PC-3 (cell line): ENCODE results near the gene CEP83. TPM values are rescaled to one million over a fixed set of nuclear protein-coding genes. Genes with fewer than 3 reads are reported as not detected.

ENCODE experiments used
- ATAC-seq: fragments of 200-7000 bp; cut with Tn5 transposase; 2 replicates; pipeline ENCODE4 v1.9.1; 2020; ENCODE audit warnings: mild to moderate bottlenecking, moderate library complexity
- BruUV-seq: library from RNA; stranded (reverse); fragments of 400-500 nt; replicated peaks from 2 replicates; lab custom pipeline; 2021; lab: Mats Ljungman, UMichigan
- CTCF ChIA-PET: fragments of 300-600 bp; sonication (Branson Sonifier 250); formaldehyde crosslinking; loops from one replicate; lab custom pipeline; 2022; ENCODE audit warnings: antibody characterized with exemption; lab: Charles Lee
- POLR2A ChIA-PET: fragments of 300-600 bp; sonication (Branson Sonifier 250); formaldehyde crosslinking; loops from one replicate; lab custom pipeline; 2022; ENCODE audit warnings: antibody characterized with exemption; ENCODE audit not compliant: unreplicated experiment; lab: Charles Lee
- DNase-seq: peaks from one replicate; pipeline ENCODE4 v3.0.0-alpha.2; 2015
- H2AFZ ChIP-seq: fragments of 300-600 bp; sonication (generic); 2 replicates; pipeline ENCODE4 v1.6.0; 2016; ENCODE audit warnings: antibody characterized with exemption, low read length
- H3F3A ChIP-seq: fragments of 300-600 bp; sonication (generic); one replicate; pipeline ENCODE4 v1.6.0; 2017; ENCODE audit warnings: antibody characterized with exemption, low read length, control low read depth, mild to moderate bottlenecking; ENCODE audit not compliant: unreplicated experiment
- H3K27ac ChIP-seq: fragments of 300-600 bp; sonication (generic); 2 replicates; pipeline ENCODE4 v1.5.1; 2016; ENCODE audit warnings: mild to moderate bottlenecking, low read length
- H3K27me3 ChIP-seq: fragments of 300-600 bp; sonication (generic); 2 replicates; pipeline ENCODE4 v1.6.1; 2016; ENCODE audit warnings: low read length, mixed read lengths
- H3K36me3 ChIP-seq: fragments of 300-600 bp; sonication (generic); 2 replicates; pipeline ENCODE4 v1.6.1; 2016; ENCODE audit warnings: low read depth, mixed run types, low read length, mixed read lengths
- H3K4me1 ChIP-seq: fragments of 300-600 bp; sonication (generic); 2 replicates; pipeline ENCODE4 v1.5.1; 2016; ENCODE audit warnings: low read length; ENCODE audit not compliant: insufficient read depth
- H3K4me2 ChIP-seq: fragments of 300-600 bp; sonication (generic); 2 replicates; pipeline ENCODE4 v1.6.0; 2016; ENCODE audit warnings: low read length
- H3K4me3 ChIP-seq: fragments of 300-600 bp; sonication (generic); 2 replicates; pipeline ENCODE4 v1.5.1; 2016; ENCODE audit warnings: mild to moderate bottlenecking, low read length, mixed read lengths
- H3K79me2 ChIP-seq: fragments of 300-600 bp; sonication (generic); 2 replicates; pipeline ENCODE4 v1.6.1; 2017; ENCODE audit warnings: low read length, mixed read lengths
- H3K9ac ChIP-seq: fragments of 300-600 bp; sonication (generic); 2 replicates; pipeline ENCODE4 v1.6.0; 2016; ENCODE audit warnings: mild to moderate bottlenecking, low read length
- H3K9me2 ChIP-seq: fragments of 300-600 bp; sonication (generic); replicated peaks from 2 replicates; pipeline ENCODE4 v1.6.1; 2016; ENCODE audit warnings: mixed run types, low read length, mixed read lengths
- H3K9me3 ChIP-seq: fragments of 300-600 bp; sonication (generic); 2 replicates; pipeline ENCODE4 v1.6.1; 2016; ENCODE audit warnings: low read length, mixed read lengths
- H4K20me1 ChIP-seq: fragments of 300-600 bp; sonication (generic); 2 replicates; pipeline ENCODE4 v1.6.1; 2016; ENCODE audit warnings: low read length, mixed read lengths
- EZH2 ChIP-seq: fragments of 300-600 bp; sonication (generic); IDR thresholded peaks from one replicate; pipeline ENCODE4 v1.6.1; 2017; ENCODE audit warnings: antibody characterized with exemption, mild to moderate bottlenecking, low read length; ENCODE audit not compliant: unreplicated experiment
- EZH2phosphoT487 ChIP-seq: fragments of 300-600 bp; sonication (generic); IDR thresholded peaks from 2 replicates; pipeline ENCODE4 v1.6.1; 2018; ENCODE audit warnings: mild to moderate bottlenecking, antibody characterized with exemption, low read length, borderline replicate concordance
- intact Hi-C: fragments of 100-400 bp; cut with micrococcal nuclease; formaldehyde crosslinking; loops from 2 replicates; pipeline ENCODE4 v1.9.0; 2023
- total RNA-seq: library from RNA; depleted of rRNA; stranded (reverse); fragments of >200 nt; gene quantifications from 2 replicates; pipeline ENCODE4 v1.2.3, GENCODE V29; 2014
- TF ChIP-seq, protein P1 (sequence below): fragments of 300-600 bp; sonication (generic); conservative IDR thresholded peaks from 2 replicates; pipeline ENCODE4 v1.5.1; 2017; ENCODE audit warnings: antibody characterized with exemption, low read depth, mild to moderate bottlenecking, low read length

Gene CEP83
- total RNA-seq, 1 experiment from 2014 or later: 11.8 TPM

- H3K9ac ChIP-seq: no peak overlapping the region
- intact Hi-C loops: no loop called here
- H3K4me3 ChIP-seq: peak overlapping the region; percentile 77
- ATAC-seq (no peak), DNase-seq (no peak)
- peak overlapping the region; percentile 96 for H2AFZ ChIP-seq
- no peaks in the 10 kb centered on the region for H3K9me2 ChIP-seq
- CTCF ChIA-PET: no interaction called here
- no peak overlapping the region for H3K27ac ChIP-seq
- no TSS peak for BruUV-seq
- no peaks in the 10 kb centered on the region for H3K27me3 ChIP-seq
- H3K4me1 ChIP-seq: peaks cover 5% of the 10 kb centered on the region; the same call in 1 of the 2 replicates
- H3F3A ChIP-seq: no peaks in the 10 kb centered on the region
- POLR2A ChIA-PET: interaction anchor here (0.6 kb wide), 1 partner anchor 442 kb away, joined by 4 read pairs; no protein-coding TSS in a partner anchor
- H3K36me3 ChIP-seq: no peaks in the 10 kb centered on the region
- H3K4me2 ChIP-seq: peak overlapping the region; percentile 89
- TF ChIP-seq EZH2 (no peak), EZH2phosphoT487 (no peak)
- TF ChIP-seq, protein P1, sequence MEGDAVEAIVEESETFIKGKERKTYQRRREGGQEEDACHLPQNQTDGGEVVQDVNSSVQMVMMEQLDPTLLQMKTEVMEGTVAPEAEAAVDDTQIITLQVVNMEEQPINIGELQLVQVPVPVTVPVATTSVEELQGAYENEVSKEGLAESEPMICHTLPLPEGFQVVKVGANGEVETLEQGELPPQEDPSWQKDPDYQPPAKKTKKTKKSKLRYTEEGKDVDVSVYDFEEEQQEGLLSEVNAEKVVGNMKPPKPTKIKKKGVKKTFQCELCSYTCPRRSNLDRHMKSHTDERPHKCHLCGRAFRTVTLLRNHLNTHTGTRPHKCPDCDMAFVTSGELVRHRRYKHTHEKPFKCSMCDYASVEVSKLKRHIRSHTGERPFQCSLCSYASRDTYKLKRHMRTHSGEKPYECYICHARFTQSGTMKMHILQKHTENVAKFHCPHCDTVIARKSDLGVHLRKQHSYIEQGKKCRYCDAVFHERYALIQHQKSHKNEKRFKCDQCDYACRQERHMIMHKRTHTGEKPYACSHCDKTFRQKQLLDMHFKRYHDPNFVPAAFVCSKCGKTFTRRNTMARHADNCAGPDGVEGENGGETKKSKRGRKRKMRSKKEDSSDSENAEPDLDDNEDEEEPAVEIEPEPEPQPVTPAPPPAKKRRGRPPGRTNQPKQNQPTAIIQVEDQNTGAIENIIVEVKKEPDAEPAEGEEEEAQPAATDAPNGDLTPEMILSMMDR: no peak
- no peaks in the 10 kb centered on the region for H4K20me1 ChIP-seq
- no peaks in the 10 kb centered on the region for H3K9me3 ChIP-seq
- no peaks in the 10 kb centered on the region for H3K79me2 ChIP-seq
These were observed 196.5 kb downstream of the CEP83 start for GRCh38 chr12:94263011-94263811.

- Histone ChIP-seq H2AFZ (peak overlapping the region; percentile 96), H3K4me2 (peak overlapping the region; percentile 89), H3K9me2 (no peaks in the 10 kb centered on the region), H3K27ac (no peak overlapping the region), H3K9ac (peak overlapping the region; percentile 46), H3K36me3 (no peaks in the 10 kb centered on the region), H3K27me3 (no peaks in the 10 kb centered on the region), H4K20me1 (no peaks in the 10 kb centered on the region), H3K79me2 (no peaks in the 10 kb centered on the region), H3F3A (no peaks in the 10 kb centered on the region), H3K9me3 (no peaks in the 10 kb centered on the region), H3K4me3 (peak overlapping the region; percentile 77), H3K4me1 (peaks cover 5% of the 10 kb centered on the region; the same call in 1 of the 2 replicates)
- ATAC-seq (peak; percentile 82), DNase-seq (peak; percentile 62)
- TF ChIP-seq EZH2phosphoT487: no peak
- TF ChIP-seq, protein P1: no peak
- no peak for TF ChIP-seq EZH2
- ChIA-PET POLR2A (interaction anchor here (0.6 kb wide), 1 partner anchor 442 kb away, joined by 4 read pairs; no protein-coding TSS in a partner anchor), CTCF (no interaction called here)
- BruUV-seq: no TSS peak
- intact Hi-C loops: no loop called here
These were observed 197.2 kb downstream of the CEP83 start for GRCh38 chr12:94262228-94263010.
